KBM-7 (cell line): ENCODE results near the gene SUV39H1.
A peak's percentile ranks its signal among the peaks of the same experiment; 100 is the strongest.
"Not testable (repeated sequence)": the region's sequence is repeated elsewhere in the genome, so short reads cannot be mapped to it uniquely, and the experiment has no call there.

ENCODE experiments used
- DNase-seq: peaks from one replicate; pipeline ENCODE4 v3.0.0-alpha.2; 2015
- in situ Hi-C: fragments of 300-500 bp; cut with MboI; formaldehyde crosslinking; loops from 2 replicates; pipeline ENCODE4 v1.14.3; 2020; ENCODE audit warnings: low sequenced_read_pairs, low pct_unique_long_range_greater_than_20kb, mixed read lengths

The SUV39H1 gene

DNA sequence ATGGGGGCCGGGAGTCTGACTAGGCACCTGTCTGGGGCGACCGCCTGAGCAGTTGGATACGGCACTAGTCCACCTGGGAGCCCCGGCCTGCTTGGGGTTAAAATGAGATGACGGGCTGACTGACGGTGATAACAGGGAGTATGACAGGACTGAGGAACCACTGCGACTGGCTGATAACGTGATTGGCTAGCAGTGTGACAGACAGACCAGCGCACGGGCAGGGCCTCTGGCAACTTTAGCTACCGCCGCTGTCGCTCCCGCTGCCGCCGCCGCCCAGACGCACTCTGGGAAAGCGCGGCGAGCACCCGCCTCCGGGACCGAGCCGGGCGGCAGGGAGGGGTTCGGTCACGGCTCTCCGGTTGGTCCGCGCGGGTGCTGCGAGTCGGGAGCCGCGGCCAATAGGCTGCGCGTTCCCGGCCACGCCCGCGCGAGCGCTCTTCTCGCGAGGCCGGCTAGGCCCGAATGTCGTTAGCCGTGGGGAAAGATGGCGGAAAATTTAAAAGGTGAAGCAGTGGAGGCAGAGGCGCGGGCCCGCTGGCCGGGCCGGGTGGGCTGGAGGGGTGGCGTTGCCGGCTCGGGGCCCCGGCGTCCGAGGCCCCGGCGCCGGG is at the start of gene SUV39H1:
TSS of gene SUV39H1 (plus strand) at position 434 of the 608 bp plus-strand sequence. CDS start at position 485, 51 bp downstream.
- DNase-seq, result peak; percentile 95
- in situ Hi-C loops, result no loop called here

GRCh38 chrX:48648336-48648751 is 48.2 kb upstream of the SUV39H1 start:
- peak; percentile 68 for DNase-seq
- in situ Hi-C loops, result no loop called here

- in situ Hi-C loops, result no loop called here
Observed at GRCh38 chrX:48649102-48649501, 47.4 kb upstream of the SUV39H1 start.

DNA sequence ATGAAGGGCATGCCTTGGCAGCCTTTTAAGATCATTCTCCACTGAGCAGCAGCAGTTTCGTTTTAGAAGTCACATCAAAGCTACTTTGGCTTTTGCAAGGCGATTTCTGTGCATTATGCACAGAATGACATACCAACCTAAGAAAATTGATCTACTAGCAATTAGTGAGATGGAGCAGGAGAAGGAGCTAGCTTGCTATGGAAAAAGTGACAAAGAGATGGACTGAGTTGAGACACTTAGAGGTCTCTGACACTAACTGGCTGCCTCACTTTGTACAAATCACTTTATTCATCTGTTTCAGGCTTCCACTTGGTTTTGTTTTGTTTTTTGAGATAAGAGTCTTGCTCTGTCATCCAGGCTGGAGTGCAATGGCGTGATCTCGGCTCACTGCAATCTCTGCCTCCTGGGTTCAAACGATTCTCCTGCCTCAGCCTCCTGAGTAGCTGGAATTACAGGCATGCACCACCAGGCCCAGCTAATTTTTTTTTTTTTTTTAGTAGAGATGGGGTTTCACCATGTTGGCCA is 44.4 kb upstream of the SUV39H1 start:
- DNase-seq, in situ Hi-C loops: not testable (repeated sequence)

More at GRCh38 chrX:48649102-48649501, 47.4 kb upstream of the SUV39H1 start:
- DNase-seq, result no peak

GRCh38 chrX:48654746-48655145 is 41.8 kb upstream of the SUV39H1 start:
- in situ Hi-C loops, DNase-seq: not testable (repeated sequence)

DNA sequence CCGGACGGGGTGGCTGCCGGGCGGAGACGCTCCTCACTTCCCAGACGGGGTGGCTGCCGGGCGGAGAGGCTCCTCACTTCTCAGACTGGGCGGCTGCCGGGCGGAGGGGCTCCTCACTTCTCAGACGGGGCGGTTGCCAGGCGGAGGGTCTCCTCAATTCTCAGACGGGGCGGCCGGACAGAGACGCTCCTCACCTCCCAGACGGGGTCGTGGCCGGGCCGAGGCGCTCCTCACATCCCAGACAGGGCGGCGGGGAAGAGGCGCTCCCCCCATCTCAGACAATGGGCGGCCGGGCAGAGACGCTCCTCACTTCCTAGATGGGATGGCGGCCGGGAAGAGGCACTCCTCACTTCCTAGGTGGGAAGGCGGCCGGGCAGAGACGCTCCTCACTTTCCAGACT is 36.8 kb upstream of the SUV39H1 start:
- DNase-seq, in situ Hi-C loops: not testable (repeated sequence)

DNA sequence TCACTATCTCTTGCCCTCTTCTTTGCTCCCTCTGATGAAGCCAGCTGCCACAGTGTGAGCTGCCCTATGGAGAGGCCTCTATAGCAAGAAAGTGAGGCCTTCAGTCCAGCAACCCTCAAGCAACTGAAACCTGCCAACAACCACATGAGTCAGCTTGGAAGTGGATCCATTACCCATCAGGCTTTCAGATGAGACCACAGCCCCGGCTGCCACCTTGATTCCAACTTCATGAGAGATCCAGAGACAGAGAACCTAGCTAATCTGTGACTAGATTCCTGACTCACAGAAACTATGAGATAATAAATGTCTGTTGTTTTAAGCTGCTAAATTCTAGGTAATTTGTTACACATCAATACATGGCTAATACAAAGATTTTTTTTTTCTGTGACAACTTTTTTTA is 33.3 kb upstream of the SUV39H1 start:
- no peak for DNase-seq
- in situ Hi-C loops, result no loop called here

GRCh38 chrX:48664156-48664555 is 32.4 kb upstream of the SUV39H1 start:
- no peak for DNase-seq
- in situ Hi-C loops, result no loop called here

GRCh38 chrX:48665991-48666390 is 30.5 kb upstream of the SUV39H1 start:
- no peak for DNase-seq
- in situ Hi-C loops, result no loop called here

DNA sequence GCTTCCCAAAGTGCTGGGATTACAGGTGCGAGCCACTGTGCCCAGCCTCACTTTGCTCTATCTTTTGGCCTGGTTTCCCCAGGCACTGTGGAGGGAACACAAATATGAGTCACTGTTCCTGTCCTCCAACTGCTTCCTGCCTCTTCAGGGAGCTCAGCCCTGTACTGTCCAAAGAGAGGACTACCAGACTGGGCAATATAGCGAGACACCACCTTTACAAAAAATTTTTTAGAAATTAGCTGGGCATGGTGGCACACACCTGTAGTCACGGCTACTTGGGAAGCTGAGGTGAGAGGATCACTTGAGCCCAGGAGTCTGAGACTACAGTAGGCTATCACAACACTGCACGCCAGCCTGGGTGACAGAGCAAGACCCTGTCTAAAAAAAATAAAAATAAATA is 29.9 kb upstream of the SUV39H1 start:
- DNase-seq, result no peak
- in situ Hi-C loops, result no loop called here

GRCh38 chrX:48667509-48667908 is 29.0 kb upstream of the SUV39H1 start:
- DNase-seq, result peak; percentile 78
- in situ Hi-C loops, result no loop called here

GRCh38 chrX:48668187-48668586 is 28.3 kb upstream of the SUV39H1 start:
- in situ Hi-C loops, DNase-seq: not testable (repeated sequence)

- in situ Hi-C loops, result no loop called here
- DNase-seq, result peak; percentile 97
Observed at GRCh38 chrX:48676106-48676892, 20.2 kb upstream of the SUV39H1 start.

- in situ Hi-C loops, result no loop called here
- no peak for DNase-seq
Observed at GRCh38 chrX:48676893-48677270, 19.7 kb upstream of the SUV39H1 start.

DNA sequence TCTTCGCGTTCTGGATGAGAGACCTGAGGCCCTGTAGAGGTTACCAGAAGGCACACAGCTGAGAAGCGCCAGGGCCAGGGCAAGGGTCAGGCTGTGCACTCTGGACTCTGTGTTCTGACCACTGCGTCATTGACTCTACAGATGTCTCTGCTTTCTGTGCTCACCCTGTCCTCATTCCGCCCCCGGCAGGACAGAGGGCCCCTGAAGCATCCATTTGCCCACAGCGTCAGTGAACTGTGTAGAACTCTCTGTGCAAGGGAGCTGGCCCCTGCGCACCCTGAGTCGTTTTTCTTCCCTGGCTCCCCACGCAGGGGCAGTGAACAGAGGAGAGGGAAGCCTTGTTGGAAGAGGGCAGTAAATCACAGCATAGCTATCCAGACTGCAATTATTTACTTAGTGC is 19.0 kb upstream of the SUV39H1 start:
- no peak for DNase-seq
- in situ Hi-C loops, result no loop called here

DNA sequence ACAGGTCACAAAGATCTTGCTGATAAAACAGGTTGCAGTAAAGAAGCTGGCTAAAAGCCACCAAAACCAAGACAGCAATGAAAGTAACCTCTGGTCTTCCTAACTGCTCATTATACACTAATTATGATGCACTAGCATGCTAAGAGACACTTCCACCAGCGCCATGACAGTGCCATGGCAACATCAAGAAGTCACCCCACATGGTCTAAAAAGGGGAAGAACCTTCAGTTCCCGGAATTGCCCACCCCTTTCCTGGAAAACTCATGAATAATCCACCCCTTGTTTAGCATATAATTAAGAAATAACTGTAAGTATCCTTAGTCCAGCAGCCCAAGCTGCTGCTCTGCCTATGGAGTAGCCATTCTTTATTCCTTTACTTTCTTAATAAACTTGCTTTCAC is 16.1 kb upstream of the SUV39H1 start:
- in situ Hi-C loops, result not testable (repeated sequence)
- peak; percentile 92 for DNase-seq

- in situ Hi-C loops, DNase-seq: not testable (repeated sequence)
Observed at GRCh38 chrX:48680925-48681324, 15.6 kb upstream of the SUV39H1 start.

GRCh38 chrX:48681539-48682183 is 14.9 kb upstream of the SUV39H1 start:
- in situ Hi-C loops, result no loop called here
- DNase-seq, result no peak

- in situ Hi-C loops, result not testable (repeated sequence)
- DNase-seq, result peak; percentile 30
Observed at GRCh38 chrX:48682795-48683194, 13.7 kb upstream of the SUV39H1 start.

DNA sequence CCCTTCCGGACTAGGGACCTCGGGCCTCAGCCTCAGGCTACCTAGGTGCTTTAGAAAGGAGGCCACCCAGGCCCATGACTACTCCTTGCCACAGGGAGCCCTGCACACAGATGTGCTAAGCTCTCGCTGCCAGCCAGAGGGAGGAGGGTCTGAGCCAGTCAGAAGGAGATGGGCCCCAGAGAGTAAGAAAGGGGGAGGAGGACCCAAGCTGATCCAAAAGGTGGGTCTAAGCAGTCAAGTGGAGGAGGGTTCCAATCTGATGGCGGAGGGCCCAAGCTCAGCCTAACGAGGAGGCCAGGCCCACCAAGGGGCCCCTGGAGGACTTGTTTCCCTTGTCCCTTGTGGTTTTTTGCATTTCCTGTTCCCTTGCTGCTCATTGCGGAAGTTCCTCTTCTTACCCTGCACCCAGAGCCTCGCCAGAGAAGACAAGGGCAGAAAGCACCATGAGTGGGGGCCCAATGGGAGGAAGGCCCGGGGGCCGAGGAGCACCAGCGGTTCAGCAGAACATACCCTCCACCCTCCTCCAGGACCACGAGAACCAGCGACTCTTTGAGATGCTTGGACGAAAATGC is 13.0 kb upstream of the SUV39H1 start, which contains the start of gene WAS:
TSS of gene WAS (plus strand) at position 389 of the 572 bp plus-strand sequence. CDS start at position 444, 55 bp downstream.
- peak; percentile 95 for DNase-seq
- in situ Hi-C loops, result no loop called here
